HG02798 (cell line): ENCODE results near the gene GYG2.
"Not testable (repeated sequence)": the region's sequence is repeated elsewhere in the genome, so short reads cannot be mapped to it uniquely, and the experiment has no call there.

Experiments
- ATAC-seq: cut with Tn5 transposase; IDR thresholded peaks from one replicate; pipeline ENCODE4 v1.9.1; 2021; ENCODE audit warnings: mild to moderate bottlenecking; ENCODE audit not compliant: unreplicated experiment, poor library complexity

Gene GYG2

DNA sequence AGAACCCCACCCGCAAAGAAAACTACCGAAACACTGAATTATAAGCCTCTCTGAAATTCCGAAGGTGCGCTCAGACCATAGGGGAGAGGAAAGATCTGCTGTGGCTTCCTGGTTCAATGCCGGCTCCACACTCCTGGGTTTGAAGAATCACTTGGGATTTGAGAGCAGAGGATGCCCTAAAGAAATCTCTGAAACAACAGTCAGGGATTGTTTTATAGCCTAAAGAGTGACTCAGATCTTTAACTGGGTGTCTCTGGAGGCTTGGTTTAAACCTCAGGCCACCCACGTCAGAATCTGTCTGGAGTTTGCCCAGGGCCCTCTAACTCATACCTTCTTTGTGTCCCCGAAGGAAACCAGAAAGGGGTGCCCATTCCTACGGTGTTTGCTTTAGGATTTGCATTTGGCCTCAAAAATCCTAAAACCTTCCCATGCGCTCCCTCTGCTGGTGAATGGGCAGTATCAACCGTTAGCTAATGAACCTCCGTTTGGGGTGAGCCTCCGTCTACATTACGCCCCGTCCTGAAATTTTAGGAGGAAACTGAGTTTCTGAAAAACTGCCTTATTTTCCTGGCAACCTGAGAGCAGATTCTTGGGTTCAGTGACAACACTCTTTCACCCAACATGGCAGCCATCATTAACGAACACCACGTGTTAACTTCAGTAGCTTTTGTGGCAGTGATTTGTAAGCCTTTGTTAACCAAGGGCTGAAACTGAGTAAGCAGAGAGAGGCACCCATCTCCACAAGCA is 16.4 kb upstream of the GYG2 start:
- ATAC-seq: not testable (repeated sequence)

DNA sequence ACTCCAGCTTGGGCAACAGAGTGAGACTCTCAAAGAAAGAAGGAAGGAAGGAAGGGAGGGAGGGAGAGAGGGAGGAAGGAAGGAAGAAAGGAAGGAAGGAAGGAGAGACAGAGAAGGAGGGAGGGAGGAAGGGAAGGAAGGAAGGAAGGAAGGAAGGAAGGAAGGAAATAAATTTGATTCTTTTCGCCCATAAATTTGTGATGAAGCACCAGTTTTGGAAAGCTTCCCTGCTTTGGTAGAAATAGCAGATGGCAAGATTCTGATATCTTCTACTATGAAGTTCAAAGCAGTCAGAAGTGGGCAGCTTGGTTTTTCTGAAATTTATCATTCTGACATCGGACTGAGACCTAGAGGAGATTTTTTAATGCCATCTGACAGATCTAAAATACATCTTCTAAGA is 11.7 kb upstream of the GYG2 start:
- ATAC-seq: no peak

DNA sequence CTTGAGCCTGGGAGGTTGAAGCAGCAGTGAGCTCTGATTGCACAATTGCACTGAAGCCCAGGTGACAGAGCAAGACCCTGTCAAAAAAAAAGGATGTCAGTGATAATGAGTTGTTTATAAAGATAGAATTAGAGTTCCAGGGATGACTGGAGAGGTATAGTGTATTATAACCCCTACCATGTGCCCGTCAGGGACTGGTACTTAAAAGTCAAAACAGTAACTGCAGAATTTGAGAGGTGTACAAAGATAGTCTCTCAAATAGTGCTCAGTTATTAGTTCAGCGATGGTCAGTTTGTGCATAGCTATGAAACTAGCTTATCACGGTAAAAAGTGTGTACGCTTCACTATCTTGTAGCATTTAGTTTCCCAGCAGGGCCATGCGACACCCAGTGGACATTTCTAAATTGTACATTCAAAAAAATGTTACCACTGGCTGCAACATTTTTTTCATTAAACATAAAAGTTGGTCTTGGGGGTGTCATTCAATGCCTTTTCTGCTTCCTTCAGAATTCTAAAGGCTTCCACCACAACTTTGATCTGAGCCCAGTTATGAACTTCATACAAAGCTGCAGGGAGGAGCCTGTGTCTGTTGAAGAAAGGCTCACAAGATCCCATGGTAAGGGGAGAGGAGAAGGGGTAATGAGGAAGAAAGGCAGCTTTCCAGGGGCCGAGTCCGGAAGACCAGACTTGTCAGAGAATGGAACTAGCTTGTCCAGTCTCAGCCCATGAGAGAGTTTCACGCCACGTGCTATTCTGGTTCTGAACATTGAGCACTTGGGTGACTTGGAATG is 9.2 kb upstream of the GYG2 start:
- ATAC-seq: no peak

DNA sequence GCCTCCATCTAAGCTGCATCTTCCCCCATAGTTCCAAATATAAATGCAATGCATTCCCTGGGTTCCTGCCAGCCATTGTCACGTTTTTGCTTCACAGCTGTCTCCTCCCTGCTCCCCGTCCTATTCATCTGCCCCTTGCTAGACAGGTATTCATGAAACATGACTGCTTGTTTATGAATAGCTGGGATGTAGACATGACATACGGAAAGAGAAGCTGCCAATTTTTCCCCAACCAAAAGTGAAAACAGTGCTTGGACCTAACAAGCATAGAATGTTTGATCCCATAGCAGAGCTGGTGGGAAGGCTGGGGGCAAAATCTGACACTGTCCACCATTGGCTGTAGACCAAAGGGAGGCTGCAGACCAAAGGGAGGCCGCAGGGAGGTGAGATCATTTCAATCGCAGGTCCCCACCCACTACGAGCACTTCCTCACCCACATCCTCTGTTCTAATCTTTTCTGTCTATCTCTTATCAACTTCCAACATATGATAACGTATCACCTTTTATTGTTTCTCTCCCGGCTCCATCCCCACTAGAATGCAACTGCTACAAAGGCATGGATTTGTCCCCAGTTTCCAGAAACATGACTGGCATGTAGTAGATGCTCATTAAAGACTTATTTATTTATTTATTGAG is 8.5 kb upstream of the GYG2 start:
- ATAC-seq: no peak

DNA sequence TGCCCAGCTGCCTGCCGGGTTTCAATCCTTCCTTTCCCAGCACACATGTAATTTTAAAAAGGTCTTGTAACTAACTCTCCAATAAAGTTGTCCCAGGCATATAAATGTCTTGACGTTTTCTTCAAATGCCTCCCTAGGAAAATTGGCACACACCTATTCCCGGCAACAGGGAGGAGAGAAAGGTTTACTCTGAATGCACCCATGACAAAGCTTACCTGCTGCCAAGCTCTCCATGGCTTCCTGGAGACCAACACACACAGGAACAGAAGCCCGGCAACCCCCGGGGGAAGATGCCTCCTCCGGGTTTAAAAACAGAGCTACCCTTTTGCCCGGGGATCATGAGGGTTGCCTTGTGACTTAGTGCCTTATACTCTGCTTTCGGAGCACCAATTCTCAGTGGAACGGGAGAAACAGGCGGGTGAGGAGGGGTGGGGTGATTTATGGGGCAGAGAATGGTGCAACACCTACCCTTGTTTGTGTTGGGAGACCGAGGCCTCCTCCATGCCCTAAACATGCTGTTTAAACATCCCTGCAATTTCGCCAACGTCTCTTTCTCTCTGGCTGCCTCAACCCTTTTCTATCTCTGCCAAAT is 4.8 kb upstream of the GYG2 start:
- ATAC-seq: no peak

DNA sequence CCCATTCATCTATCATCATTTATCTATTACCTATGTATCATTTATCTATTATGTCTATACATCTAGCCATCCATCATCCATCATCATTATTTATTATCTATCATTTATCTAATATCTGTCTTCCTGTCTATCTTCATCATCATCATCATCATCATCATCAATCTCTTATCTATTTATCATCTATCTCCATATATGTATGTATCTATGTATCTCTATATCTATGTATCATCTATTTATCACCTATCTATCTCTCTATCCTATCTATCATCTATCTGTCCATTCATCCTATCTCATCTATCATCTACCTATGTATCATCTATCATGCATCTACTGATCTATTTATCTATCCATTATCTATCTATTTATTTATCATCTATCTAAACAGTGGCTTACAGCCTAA is 3.8 kb upstream of the GYG2 start:
- no peak for ATAC-seq

DNA sequence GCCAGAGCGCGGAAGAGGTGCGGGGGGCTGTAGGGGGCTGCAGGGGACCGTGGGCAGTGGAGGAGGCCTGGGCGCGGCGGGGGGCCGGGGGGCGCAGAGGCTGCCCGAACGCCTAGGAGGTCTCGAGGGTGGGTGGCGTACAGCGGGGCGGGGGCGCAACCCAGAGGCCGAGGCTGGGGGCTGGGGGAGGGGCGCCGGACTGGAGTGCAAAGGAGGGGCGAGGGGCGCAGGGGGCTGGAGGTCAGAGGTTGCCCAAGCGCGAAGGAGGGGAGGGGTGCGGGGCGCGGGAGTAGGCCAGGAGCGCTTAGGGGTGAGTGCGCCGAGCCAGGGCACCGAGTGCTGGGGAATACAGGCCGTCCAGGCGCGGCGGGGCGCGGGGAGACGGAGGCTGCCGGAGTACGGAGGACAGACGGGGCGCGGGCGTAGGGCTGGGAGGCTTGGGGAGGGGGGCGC is 255 bp downstream of the GYG2 start:
- no peak for ATAC-seq

DNA sequence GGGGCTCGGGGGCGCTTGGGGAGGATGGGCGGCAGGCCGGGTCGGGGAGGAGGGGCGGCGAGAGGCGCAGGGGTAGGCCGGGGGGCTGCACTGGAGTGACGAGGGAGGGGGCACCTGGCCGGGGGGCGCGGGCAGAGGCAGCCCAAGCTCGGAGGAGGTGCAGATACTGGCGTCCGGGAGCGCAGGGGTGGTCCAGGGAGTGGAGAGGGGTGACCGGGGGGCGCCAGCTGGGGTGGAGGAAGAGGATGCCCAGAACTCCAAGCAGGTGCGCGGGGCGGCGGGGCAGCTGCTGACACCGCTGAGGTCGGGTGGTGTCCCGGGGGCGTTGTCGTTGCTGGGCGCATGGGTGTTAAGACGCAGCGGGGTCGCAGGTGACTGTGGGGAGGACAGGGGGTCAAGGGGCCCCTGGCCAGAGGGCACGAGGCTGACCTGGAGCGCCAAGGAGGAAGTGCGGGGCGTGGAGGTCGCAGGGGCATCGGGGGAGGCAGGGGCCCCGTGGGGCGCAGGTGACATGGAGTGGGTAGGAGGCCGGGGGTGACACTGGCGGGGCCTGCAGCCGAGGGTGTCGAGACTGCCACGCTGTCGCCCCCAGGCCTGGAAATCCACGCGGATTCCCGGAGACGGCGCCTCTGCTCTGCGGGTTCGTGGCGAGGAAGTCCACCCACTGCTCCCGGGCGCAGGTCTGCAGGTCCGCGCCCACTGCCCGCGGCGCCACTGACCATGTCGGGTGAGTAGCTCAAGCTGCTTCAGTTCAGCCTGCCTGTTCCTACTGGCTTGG is 928 bp downstream of the GYG2 start:
- no peak for ATAC-seq

DNA sequence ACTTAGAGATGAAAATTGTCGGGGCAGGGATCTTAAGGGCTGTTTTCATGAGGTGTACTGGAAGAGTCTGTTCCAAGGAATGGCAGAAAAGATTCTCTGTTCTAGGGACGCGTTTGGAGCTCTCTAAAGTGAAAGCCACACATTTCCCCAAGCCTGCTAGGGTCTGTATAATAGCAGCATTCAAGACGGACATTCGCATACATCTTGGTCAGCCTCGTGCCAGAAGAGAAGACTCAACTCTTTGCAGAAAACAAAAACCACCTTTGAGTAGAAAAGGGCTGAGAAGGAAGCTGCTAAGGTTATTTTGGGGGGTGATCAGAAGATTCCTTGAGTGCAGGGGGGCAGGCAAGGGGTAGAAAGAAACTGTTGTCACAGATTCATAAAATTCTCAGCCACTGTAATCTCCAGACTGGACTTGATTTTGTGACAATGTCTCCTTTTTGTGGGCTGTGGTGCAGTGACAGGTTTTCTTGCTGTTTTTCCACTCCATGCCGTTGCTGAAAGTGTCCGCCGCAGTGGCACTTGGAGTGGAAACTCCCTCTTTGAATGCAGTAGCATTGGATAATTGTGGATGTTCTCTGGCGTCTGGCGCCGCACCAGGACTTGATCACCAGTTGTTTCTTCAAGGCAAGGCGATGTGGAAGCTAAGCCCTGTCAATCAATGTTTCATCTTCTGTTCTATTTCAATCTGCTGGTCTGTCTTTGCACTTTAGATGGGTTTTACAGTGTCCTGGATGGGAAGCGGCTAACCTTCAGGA is 2.9 kb downstream of the GYG2 start:
- no peak for ATAC-seq

DNA sequence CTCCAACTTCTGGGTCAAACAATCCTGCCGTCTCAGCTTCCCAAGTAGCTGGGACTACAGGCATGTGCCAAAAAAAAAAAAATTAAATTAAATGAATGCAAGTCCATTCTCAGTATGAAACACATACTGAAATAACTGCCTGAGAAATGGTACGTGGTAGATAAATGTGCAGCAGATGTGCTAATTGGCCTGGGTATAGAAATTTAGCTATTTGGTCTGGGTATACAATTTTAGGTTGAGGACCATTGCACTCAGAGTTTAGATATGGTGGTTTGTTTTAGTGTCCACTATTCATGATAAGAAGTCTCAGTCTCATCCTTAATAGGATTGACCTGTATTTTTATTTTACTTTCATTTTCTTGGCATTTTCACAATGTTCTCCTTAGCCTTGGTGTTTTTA is 9.2 kb downstream of the GYG2 start:
- ATAC-seq: no peak

DNA sequence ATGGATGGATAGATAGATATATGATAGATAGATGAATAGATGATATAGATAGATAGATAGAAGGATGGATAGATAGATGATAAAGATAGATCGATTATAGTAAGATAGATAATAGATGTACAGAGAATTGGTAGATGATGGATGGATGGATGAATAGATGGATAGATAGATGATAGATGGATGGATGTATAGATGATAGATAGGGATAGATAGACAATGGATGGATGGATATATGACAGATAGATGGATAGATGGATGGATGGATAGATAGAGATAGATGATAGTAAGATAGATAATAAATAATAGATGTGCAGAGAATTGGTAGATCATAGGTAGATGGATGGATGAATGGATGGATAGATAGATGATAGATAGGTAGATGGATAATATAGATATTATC is 12.2 kb downstream of the GYG2 start:
- no peak for ATAC-seq

DNA sequence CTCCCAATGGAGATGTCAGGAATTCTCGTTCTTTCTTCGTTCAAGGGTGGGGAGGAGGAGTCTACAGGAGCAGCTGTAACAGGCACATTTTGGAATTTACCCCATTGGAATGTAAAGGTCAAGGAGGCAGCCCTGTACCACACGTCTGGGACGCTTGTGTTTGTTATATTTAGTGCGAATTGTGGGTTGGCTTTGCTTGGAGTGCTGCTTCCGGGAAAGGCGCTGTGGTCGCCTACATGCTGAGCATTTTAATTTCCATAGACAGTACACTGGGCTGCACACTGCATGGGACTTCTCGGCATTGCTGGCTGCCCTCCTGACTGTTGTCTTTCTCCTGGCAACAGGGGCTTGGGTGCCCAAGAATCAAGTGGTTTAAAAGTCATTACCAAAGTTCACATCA is 12.8 kb downstream of the GYG2 start:
- no peak for ATAC-seq

DNA sequence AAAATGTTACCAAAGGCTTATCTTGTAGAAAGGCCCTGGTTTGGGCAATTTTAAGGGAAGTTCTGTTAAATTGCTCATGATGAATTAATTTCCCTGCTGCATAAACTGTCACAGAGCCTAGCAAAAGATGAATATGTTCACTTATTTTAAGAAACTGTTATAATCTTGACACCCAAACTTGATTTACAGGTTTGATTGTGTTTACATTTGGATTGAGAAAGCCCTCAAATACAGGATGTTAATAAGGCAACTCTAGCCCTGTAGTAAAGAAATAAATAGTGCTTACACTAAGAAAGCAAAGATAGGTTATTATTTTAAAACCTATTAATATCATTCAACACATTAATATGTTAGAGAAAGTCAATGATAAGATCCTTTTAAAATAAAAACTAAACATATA is 18.3 kb downstream of the GYG2 start:
- no peak for ATAC-seq

DNA sequence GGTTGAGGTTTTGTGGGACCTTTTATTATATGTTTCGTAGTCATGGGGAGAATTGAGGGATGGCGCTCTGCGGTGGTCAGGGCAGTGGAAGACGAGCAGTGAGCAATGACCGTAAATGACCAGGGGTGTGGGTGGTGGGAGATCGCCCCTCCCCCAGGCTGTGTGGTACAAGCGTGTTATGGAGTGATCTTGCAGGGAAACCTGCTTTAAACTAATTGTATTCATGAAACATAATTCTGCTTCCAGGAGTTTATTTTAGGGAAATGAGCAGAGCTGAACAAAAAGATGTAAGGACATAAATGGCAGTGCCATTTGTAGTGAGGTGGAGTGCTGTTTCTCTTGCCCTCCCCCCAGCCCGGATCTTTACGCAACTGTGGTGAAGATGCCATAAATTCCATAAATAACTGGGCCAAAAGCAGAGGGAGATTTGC is 20.2 kb downstream of the GYG2 start:
- no peak for ATAC-seq

DNA sequence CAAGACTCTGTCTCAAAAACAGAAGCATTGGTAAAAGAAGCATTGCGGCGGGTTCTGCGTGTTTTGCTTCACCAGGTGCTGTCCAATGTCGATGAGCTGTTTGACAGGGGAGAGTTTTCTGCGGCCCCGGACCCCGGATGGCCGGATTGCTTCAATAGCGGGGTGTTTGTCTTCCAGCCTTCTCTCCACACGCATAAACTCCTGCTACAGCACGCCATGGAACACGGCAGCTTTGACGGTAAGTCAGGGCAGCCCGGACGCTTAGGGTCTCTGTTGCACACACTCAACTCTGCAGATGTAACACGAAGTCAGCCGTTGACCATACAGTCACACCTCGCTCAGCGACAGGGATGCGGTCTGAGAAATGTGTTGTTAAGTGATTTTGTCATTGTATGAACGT is 26.2 kb downstream of the GYG2 start:
- no peak for ATAC-seq

DNA sequence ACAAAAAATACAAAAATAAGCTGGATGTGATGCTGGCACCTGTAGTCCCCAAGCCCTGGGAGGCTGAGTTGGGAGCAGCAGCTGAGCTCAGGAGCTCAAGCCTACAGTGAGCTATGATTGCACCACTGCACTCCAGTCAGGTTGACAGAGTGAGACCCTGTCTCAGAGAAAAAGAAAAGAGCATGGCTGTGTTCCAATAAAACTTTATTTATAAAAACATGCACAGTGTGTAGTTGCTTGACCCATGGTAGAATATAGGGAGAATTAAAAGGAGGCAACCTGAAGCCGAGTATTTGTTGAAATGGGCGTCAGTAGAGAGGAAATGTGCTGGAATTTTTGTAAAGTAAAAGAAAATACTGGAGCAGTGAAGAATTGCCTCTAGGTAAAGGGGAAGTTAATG is 27.0 kb downstream of the GYG2 start:
- no peak for ATAC-seq

DNA sequence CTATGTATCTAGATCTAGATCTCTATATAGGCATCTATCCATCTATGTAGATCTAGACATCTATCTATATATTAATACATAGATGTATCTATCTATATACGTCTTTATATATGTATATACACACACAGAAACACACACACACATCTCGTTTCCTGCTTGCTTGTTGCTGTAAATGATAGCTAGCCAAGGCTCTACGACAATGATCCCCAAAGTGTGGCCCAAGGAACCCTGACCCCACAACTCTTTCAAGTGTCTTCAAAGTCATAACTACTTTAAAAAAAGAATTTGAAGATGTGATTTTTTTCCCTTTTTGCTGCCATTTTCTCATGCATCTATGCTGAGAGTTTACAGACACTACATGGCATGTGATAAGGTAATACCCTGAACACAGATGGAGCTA is 28.8 kb downstream of the GYG2 start:
- ATAC-seq: no peak

DNA sequence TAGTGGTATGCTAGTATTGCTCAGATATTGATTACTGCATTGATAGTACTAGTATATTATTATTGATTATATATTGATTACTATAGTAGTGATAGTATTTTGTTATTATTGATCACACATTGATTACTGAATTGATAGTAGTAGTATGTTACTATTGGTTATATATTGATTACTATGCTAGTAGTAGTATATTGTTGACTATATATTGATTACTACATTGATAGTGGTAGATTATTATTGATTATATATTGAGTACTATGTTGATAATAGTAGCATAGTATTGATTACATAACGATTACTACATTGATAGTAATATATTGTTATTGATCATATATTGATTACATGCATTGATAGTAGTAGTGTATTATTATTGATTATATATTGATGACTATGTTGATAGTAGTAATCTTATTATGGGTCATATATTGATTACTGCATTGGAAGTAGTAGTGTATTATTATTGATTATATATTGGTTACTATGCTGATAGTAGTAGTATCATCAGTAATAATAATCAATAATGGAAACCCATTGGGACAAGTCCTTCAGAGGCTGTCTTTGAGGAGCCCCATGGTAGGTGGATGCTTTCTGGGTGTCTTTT is 30.6 kb downstream of the GYG2 start:
- no peak for ATAC-seq

DNA sequence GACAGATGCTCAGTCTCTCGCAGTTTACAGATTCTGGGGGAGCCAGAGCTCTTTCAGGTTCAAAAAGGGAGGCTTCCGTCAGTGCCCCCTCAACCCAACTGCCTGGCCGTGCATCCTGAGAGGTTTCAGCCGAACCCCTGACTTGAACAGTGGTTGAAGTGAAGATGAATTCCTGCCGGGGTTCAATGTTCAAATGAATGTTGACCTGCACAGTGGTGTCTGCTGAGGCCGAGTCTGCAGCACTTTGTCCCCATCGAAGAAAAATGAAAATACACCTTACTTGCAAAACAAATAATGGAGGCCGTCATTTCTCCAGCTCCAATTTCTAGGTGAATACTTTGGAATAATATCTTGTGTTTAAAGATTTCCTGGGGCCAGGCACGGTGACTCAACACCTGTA is 33.7 kb downstream of the GYG2 start:
- no peak for ATAC-seq
